IMR-90 (cell line): ENCODE measurements around the gene PARD3.

Experiments used
- BHLHE40 ChIP-seq: fragments of 150-350 bp; IDR thresholded peaks from 2 replicates; pipeline ENCODE4 v1.6.1; 2016; ENCODE audit warnings: mild to moderate bottlenecking, low read depth, low read length
- CEBPB ChIP-seq: IDR thresholded peaks from 2 replicates; pipeline ENCODE4 v1.6.1; 2012; ENCODE audit warnings: low read depth, low read length, improper control_type of control experiment
- CHD1 ChIP-seq: IDR thresholded peaks from 2 replicates; pipeline ENCODE4 v1.6.1; 2012; ENCODE audit warnings: low read depth, low read length, improper control_type of control experiment
- ELK1 ChIP-seq: fragments of 150-350 bp; IDR thresholded peaks from 2 replicates; pipeline ENCODE4 v1.6.1; 2016; ENCODE audit warnings: low read depth, mild to moderate bottlenecking, low read length, moderate library complexity, borderline replicate concordance
- MXI1 ChIP-seq: IDR thresholded peaks from 2 replicates; pipeline ENCODE4 v1.6.1; 2012; ENCODE audit warnings: low read depth, mild to moderate bottlenecking, low read length, moderate library complexity, borderline replicate concordance
- POLR2A ChIP-seq: IDR thresholded peaks from 2 replicates; pipeline ENCODE4 v1.6.1; 2012; ENCODE audit warnings: mild to moderate bottlenecking, low read depth, low read length
- RAD21 ChIP-seq: IDR thresholded peaks from 2 replicates; pipeline ENCODE4 v1.6.1; 2012; ENCODE audit warnings: low read length, improper control_type of control experiment
- RCOR1 ChIP-seq: IDR thresholded peaks from 2 replicates; pipeline ENCODE4 v1.6.1; 2012; ENCODE audit warnings: mild to moderate bottlenecking, low read length, improper control_type of control experiment; ENCODE audit not compliant: insufficient replicate concordance
- RFX5 ChIP-seq: IDR thresholded peaks from 2 replicates; pipeline ENCODE4 v1.8.0; 2012; ENCODE audit warnings: low read depth, mild to moderate bottlenecking, low read length, moderate library complexity
- USF2 ChIP-seq: fragments of 150-350 bp; IDR thresholded peaks from 2 replicates; pipeline ENCODE4 v1.6.1; 2017; ENCODE audit warnings: mild to moderate bottlenecking, antibody characterized with exemption, low read length, low read depth
- TF ChIP-seq, protein P1 (sequence below): conservative IDR thresholded peaks from 2 replicates; pipeline ENCODE4 v1.5.1; 2012; ENCODE audit warnings: mild to moderate bottlenecking, low read depth, low read length, improper control_type of control experiment

- TF ChIP-seq RCOR1, result no peak
- TF ChIP-seq, protein P1, sequence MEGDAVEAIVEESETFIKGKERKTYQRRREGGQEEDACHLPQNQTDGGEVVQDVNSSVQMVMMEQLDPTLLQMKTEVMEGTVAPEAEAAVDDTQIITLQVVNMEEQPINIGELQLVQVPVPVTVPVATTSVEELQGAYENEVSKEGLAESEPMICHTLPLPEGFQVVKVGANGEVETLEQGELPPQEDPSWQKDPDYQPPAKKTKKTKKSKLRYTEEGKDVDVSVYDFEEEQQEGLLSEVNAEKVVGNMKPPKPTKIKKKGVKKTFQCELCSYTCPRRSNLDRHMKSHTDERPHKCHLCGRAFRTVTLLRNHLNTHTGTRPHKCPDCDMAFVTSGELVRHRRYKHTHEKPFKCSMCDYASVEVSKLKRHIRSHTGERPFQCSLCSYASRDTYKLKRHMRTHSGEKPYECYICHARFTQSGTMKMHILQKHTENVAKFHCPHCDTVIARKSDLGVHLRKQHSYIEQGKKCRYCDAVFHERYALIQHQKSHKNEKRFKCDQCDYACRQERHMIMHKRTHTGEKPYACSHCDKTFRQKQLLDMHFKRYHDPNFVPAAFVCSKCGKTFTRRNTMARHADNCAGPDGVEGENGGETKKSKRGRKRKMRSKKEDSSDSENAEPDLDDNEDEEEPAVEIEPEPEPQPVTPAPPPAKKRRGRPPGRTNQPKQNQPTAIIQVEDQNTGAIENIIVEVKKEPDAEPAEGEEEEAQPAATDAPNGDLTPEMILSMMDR, result no peak
- TF ChIP-seq POLR2A, result no peak
- TF ChIP-seq ELK1, result no peak
- TF ChIP-seq CHD1, result no peak
- no peak for TF ChIP-seq MXI1
- no peak for TF ChIP-seq BHLHE40
- TF ChIP-seq USF2, result no peak
- TF ChIP-seq RAD21, result no peak
- TF ChIP-seq RFX5, result no peak
- no peak for TF ChIP-seq CEBPB
Measured at GRCh38 chr10:34704526-34705184, 110.4 kb downstream of the PARD3 start.
